T follicular helper cell (primary cell): Measurements from ENCODE around the gene ZMYND8.
"Not testable (repeated sequence)": the region's sequence is repeated elsewhere in the genome, so short reads cannot be mapped to it uniquely, and the experiment has no call there.

Source experiments
- DNase-seq: peaks from one replicate; pipeline ENCODE4 v3.0.0-alpha.2; 2020; ENCODE audit warnings: low read depth

The ZMYND8 gene

DNA sequence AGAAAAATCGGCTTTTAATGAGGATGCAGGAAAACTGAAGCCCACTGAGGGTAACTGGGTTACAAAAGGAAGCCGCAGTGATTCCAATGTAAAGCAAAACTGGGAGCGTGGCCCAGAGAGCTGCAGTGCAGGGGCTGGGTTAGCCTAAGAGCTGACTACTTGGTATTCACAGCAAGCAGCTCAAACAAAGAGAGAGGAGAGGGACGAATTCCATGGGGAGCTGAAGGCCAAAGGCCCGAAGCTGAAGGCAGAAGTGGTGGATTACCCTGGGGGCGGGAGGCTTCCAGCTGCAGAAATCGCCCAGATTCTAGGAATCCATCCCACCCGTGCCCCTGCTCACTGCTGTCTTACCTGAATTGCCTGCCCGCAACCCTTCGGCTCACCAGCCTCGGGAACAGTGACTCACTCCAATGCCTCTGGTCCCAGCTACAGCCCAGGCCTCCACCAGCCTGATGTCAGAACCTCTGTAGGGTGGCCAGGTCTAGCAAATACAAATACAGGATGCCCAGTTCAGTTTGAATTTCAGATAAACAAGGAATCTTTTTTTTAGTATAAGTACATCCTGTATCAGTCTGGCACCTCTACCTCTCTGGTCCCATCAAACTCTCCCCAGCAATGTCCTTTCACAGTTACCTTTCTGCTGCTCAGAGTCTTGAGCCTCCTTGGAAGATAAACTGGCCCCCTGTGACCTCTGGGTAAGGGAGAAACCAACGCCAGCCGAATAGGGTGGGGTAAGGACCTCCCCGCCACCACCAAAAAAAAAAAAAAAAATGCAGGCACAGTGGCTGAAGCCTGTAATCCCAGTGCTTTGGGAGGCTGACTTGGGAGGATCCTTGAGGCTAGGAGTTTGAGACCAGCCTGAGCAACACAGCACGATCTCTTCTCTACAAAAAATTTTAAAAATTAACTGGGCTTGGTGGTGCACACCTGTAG lies 14.6 kb upstream of the ZMYND8 start:
- DNase-seq, result no peak

DNA sequence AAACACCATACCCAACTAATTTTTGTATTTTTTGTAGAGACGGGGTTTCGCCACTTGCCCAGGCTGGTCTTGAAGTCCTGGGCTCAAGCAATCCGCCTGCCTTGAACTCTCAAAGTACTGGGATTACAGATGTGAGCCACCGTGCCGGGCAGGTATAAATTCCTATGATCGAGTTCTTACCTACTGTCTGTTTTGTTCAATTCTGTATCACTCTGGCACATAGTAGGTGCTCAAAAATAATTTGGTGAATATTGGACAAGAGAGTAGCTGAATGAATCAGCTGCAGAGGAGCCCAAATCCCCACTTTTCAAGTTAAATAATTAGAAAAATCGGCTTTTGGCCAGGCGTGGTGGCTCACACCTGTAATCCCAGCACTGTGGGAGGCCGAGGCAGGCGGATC lies 13.7 kb upstream of the ZMYND8 start:
- DNase-seq, result no peak

DNA sequence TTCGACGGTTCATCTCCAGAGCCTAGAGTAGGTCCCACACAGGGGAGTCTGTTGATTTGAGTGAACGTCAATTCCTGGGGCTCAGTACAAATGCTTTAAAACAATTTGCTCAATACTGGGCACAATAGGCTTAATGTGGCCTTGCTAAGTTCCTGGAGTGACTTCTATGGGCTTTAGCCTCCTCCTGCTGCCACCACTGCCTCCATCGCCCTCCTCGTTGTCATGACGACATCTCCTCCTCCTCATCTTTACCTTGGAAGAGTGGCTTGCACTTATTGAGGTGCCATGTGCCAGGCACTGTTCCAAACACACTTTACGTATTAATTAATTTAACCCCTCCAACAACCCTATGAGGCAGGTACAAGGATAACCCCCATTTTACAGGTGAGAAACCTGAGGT lies 11.8 kb upstream of the ZMYND8 start:
- DNase-seq, result no peak

DNA sequence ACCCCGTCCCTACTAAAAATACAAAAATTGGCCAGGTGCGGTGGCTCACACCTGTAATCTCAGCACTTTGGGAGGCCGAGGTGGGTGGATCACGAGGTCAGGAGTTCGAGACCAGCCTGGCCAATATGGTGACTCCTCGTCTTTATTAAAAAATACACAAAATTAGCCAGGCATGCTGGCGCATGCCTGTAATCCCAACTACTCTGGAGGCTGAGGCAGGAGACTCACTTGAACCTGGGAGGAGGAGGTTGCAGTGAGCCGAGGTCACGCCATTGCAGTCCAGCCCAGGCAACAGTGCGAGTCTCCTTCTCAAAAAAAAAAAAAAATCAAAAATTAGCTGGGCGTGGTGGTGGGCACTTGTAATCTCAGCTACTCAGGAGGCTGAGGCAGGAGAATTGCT lies 9.8 kb upstream of the ZMYND8 start:
- not testable (repeated sequence) for DNase-seq

DNA sequence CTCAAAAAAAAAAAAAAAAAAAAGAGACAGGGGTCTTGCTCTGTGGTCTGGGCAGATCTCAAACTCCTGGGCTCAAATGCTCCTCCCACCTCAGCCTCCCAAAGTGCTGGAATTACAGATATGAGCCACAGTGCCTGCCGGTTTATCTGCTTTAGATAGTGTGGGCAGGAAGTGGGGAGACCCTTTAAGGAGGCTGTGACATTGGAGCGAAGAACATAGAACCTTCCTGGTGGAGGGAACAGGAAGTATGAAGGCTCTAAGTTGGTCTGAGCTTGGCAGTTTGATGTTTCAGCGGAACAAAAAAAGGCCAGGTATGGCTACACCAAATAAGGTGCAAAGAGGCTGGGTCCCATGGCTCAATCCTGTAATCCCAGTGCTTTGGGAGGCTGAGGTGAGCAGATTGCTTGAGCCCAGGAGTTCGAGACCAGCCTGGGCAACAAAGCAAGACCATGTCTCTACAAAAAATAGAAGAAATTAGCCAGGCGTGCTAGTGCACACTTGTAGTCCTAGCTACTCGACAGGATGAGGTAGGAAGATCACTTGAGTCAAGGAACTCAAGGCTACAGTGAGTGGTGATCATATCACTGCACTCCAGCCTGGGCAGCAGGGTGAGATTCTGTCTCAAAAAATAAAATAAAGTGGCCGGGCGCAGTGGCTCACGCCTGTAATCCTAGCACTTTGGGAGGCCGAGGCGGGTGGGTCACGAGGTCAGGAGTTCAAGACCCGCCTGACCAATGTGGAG lies 8.7 kb upstream of the ZMYND8 start:
- no peak for DNase-seq

DNA sequence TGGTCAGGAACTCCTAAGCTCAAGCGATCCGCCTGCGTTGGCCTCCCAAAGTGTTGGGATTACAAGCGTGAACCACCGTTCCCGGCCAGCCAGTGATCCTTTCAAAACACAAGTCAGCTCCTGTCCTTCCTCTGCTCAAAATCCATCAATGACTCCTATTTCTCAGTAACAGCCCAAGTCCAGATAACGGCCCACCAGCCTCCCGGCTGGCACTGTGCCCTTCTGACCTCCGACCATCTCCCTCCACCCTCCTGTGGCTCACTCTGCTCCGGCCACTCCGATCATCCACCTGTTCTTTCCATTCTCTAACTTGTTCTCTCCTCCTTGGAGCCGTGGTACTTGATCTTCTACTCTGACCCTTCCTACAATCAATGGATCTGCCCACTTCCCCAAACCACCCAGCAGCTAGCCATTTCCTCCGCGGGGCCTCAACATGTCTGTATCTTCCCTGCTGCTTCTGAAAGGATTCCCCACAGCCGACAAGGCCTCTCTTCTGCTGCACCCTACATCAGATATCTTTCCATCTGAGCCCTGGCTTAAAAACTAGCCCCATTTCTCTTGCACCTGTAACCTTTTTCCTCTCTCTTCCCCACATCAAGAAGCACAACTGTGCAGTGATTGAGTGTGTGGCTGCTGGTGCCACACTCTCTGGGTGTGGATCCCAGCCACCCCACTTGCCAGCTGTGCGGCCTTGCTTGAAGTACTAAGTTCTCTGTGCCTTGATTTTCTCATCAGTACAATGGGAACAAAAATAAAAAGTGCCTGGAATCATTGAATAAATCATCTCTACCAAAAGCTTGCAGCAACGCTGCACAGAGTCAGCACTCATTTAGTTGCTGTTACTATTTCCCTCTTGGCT lies 6.1 kb upstream of the ZMYND8 start:
- DNase-seq, result no peak

DNA sequence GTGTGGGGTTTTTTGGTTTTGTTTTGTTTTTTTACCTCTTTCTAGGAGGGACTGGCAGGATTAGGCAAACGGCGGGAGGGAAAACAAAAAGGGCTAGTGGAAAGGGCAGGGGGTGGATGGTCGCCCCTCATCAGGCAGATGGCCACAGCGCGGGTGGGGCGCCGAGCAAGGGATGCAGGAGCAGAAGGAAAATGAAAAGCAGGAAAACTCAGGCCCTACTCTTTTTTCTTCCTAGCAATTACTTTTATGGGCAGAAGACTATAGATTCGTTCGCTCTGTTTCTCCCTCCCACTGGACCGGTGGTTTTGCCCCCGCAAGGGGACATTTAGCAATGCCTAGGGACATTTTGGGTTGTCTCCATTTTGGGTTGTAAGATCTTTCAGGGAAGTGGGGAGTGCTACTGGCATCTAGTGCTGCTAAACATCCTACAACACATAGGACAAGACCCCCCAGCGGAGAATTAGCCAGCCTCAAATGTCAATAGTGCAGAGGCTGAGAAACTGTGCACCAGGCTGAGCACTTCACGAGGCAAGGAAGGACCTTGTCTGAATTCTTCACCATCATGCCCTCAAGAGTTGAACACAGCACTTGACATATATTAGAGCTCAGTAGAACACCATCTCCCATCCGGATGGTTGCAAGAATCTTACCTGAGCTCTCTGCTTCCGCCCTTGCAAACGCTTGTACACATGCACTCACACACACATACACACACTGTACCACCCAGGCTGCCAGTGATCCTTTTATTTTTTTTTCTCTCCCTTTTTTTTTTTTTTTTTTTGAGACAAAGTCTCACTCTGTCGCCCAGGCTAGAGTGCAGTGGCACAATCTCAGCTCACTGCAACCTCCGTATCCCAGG lies 4.8 kb upstream of the ZMYND8 start:
- DNase-seq, result no peak

DNA sequence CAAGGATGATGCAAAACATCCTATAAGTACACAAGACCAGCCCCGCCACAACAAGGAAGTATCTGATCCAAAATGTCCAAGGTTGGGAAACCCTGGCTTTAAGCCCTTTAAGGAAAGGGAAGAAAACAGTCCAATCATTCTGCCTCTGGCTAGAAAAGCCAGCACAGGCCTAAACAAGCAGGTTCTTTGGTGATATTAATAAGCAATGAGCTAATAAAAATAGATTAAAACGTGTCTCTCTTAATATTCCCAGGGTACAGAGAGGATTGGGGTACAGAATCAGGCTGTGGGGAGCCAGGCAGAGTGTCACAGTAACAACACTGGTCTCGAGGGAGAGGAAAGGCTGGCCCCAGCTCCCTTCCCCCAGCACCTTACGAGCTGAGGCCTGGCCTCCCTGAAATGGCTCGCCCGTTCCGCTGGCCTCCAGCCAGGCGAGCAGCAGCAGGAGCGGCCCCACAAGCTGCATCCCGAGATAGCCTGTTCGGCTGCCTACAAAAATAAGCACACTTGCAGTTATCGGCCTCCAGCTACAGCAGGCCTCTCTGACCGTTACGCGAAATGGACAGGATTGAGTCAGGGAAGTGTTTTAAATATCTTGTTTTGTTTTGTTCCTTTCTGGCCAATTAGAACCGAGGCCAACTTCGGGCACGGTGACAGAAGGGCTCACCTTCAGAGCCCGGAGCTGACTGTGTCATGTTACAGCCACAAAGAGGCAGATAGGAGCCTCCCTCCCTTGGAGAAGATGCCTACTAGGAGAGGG lies 4.0 kb upstream of the ZMYND8 start:
- DNase-seq, result no peak

DNA sequence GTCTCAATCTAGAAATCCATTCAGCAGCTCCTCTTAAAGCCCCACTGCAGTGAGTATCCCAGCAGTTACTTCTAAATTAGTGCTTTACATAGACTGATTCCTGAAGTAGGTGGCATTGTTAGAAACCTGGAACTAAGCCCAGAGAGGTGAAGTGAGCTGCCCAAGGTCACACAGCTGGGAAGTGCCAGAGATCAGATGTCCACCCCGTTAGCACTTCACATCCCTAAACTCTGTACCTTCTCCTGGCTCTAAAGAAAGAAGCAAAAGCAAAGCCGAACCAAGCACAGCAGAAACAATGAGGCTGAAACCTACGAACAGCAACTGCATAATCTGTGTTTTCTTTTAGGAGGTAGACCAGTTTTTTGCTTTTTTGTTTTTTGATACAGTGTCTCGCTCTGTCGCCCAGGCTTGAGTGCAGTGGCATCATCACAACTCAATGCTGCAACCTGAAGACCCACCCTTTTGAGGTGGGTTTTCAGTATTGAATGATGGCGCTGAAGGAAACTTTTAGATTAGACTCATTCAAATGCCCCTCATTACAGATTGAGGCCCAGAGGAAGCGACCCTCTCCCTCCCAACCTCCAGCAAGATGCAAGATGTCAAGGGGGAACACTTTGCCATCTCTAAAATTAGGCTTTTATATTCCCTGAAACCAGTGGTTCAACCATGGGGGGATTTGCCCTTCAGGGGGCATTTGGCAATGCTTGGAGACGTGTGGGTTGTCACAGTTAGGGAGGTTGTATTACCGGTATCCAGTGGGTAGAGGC lies 3.2 kb upstream of the ZMYND8 start:
- DNase-seq, result no peak

DNA sequence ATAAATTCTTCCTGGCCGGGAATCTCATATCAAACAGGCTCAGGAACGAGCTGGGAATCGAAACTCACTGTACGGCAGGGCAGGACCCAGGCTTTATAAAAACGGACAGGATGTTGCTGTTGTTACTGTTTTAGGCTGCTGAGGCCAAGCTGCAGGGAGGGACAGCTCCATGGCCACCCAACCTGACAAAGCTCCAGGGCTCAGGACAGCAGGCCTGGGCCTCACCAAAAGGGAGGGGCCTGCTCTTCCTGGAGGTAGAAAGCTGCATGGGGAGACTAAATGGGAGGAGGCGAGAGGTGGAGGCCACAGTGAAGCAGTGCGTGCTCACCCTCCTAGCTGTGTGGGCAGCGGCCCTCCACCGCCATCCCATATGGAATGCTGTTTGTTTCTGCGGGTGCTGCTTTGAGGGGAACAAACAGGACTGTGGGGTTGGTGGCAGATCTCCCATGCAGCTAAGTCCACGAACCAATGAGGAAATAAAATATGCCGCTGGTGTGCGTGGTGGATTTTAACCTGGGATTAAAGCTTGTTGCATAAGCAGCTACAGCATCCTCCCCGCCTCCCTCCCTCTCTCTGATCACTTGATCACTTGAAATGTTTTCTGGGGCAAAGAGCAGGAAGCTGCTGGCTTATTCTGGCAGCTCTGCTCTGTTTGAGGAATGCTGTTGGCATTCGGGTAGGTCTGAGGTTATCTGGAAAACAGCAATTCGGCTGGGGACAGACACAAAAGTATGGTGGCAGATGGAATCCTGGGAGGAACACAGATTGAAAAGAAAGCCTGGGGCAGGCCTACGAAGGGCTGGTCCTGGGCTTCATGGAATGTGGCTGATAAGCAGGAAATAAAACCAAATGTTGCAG lies 2.4 kb upstream of the ZMYND8 start:
- DNase-seq, result no peak

DNA sequence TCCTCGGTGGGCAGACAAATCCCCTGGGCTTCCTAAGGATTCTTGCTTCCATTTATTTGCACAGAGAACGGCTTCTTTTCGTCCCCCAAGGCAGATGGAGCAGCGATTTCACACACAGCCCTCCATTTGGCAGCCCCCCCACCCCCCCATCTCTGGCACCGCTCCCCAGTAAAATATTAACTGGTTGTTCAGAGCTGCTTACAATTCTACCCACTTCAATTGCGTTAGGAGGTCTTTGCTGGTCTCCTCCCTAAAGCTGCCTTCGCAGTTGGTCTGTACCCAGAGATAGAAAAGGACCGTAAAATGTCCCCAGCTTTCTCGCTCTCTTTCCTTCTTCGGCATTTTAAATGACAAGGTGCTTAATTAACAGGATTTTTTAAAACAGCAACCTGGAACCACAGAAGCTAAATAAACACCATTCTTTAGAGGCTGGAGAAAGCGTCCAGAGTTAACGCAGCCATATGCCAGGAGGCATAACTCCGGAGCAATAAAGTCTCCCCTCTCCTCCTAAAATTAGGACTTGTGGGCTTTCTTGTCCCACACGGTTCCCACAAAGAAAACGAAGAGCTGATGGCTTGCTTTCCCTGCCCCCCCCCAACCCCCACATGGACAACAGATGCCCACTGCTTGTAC lies 1.7 kb upstream of the ZMYND8 start:
- DNase-seq, result no peak

DNA sequence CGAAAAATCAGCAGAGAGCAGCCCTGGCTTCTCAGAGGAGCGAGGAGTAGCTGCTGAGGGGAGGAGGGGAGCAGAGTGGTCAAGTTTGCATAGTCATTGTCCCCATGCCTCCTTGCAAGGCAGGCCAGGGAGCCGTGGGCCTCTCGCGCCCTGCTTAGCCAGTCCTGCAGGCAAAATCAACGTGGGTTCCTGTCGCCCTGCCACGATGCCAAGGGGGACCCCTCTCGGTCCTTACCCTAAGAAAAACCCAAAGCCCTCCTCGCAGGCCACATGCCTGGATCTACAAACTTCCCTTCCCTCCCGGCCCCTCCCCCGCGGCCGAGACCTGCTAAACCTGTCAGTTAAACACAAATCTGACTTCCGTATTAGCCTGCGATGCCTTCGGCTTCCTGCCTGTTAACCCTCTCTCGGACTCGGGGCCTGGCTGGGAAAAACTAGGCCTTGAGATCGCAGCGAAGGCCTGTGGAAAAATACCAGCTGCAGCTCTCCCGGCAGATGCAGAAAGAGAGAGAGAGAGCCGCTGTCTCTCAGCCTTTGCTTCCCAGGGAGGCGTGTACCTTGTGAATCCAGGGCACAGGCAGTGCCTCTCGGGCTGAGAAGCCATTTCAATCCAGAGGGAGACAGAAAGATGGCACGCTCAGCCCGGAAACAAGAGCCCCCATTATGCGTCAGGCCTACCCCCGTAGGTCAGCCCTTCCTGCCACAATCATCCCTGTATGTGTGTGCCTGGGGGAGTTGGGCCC lies 968 bp upstream of the ZMYND8 start:
- DNase-seq, result peak; percentile 44

DNA sequence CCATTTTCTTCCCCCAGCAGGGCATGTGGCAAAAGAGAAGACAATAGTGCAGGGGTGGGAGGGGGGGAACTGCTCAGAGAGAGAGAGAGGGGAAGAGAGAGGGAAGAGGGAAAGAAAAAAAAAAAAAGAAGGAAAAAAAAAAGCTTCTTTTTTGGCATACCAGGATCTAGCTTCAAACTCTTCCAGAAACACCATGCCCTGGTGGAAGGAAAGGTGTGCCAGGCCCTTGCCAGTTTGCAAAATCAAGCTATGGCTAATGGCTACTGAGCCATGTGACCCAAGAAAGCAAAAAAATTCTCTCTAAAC lies 326 bp downstream of the ZMYND8 start:
- DNase-seq, result no peak

DNA sequence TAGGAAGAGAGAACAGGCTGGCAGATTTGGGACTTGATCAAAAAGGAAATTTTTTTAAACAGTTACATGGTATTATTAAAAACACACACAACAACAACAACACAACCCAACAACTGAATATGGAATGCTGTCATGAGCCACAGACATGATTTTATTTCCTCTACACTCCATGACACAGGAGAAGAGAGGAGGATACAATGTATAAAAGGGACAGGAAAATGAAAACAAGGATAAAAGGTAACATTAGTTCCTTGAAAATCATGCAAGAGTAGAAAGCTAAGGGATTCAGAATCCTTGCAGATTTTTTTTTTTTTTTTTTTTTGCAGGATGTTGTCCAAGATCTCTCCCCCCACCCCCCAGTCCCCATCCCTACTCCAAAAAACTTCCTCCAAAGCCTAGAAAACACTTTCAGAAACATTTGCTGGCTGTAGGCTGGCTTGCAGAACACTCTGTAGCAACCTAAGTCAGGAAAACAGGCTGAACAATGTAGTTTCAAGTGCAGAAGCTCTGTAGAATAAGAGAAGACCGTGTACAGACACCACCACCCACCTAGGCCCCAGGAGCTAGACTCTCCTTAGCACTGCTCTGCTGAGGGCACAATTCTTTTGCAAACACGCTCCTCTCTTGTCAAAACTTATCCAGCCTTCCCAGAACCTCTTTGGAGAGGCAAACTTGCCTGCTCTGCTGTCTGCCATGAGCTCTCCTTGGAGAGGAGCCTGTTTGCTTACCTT lies 845 bp downstream of the ZMYND8 start:
- DNase-seq, result no peak

DNA sequence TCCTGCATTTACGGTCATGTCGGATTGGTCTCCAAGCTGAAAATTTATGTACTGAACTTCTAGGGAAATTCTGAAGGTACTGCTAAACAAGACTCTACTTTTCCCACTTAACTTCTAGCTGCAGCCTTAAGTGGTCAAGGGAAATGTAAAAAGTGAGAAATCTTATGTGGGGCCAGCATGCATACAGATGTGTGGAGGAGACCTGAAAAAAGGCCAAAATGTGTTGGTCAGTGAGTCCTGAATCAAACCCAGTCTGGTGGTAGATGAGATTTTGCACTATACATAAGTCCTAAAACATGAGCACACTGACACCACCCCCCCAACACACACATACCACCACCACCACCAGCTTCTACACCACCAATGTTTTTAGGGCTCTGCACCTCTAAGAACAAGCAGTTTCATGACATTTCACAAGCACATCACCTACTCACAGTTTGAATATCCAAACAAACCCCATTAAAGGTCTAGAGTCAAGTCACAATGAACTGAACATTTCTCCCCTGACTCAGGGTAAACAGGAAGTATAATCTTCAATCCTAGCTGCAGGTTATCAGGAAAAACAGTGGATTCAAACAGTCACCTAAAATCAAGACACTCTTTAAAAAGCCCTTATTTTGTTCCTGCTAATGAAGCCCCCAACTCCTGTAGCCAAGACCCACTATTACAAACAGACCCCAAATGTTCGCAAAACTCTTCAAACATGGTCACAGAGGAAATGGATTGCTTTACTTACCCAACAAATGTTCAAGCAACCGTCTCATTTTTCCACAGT lies 1.6 kb downstream of the ZMYND8 start:
- no peak for DNase-seq

DNA sequence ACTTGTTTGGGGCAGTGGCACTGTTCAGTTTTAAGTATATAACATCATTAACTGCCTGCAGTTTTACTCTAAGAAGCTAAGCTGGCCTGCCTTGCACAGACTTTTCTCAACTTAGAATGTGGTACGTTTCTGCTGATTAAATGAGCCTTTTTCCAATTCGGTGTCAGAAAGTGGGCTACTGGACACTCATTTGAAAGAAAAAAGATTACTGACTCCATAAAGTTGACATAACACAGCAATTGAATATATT lies 2.1 kb downstream of the ZMYND8 start:
- DNase-seq, result no peak
